H4 (cell line): ENCODE measurements around the gene MOB3B. TPM values are rescaled to one million over a fixed set of nuclear protein-coding genes. Genes with fewer than 3 reads are reported as not detected.

Experiments
- DNase-seq: peaks from one replicate; pipeline ENCODE4 v3.0.0-alpha.2; 2015; ENCODE audit warnings: low spot score
- total RNA-seq: library from RNA; depleted of rRNA; stranded (reverse); fragments of >200 nt; shearing (Covaris generic); gene quantifications from 2 replicates; pipeline ENCODE4 v1.2.3, GENCODE V29; 2014; rRNA removed

The MOB3B gene
- 0.10 and 0.39 TPM in 2 replicates for total RNA-seq

DNA sequence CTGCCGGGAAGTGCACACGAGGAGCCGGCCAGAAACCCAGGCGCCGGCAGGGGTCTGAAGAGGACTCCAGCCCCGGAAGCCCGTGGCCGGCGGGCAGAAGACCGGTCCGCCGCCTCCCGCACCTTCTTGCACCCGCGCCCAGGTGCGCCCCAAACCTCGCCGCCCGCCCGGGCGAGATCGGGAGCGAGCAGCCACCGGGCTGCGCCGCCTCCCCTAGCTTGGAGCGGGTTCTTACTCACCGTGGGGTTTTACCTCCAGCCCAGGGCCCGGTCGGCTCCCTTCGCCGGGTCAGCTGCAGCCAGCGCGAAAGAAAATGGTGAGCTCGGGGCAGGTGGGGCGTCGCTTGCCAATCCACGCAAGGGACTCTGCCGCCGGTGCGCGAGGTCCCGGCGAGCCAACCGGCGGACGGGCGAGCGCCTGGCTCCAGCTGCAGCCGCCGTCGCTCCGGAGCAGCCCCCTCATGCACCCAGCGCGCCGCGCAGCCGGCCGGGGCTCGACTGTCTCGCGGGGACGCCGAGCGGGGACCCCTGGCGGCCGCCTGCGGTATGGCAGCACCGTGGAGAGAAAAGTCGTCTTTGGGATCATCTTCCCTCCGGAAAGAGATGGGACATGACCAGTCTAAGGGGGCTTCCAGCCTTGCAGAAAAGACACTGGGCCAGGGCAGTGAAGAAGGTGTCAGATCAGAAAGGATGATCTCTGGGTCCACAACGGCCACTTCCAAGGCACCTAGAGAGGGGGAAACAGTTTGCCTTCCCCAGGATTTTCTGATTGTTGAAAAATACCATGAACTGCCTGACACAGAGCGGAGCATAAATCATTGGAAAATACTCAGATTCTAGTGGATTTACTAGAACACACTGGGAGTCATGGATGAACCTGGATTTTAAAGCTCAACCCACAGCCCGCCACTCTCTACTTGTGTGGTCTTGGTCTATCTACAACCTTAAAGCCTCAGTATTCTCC is at the start of gene MOB3B:
Gene MOB3B (minus strand): TSS at position 499 of the 963 bp plus-strand sequence. CDS start 74,264 bp downstream, outside the sequence.
- no peak for DNase-seq

GRCh38 chr9:27573634-27574590 is 44.3 kb upstream of the MOB3B start:
- peak; percentile 98 for DNase-seq

DNA sequence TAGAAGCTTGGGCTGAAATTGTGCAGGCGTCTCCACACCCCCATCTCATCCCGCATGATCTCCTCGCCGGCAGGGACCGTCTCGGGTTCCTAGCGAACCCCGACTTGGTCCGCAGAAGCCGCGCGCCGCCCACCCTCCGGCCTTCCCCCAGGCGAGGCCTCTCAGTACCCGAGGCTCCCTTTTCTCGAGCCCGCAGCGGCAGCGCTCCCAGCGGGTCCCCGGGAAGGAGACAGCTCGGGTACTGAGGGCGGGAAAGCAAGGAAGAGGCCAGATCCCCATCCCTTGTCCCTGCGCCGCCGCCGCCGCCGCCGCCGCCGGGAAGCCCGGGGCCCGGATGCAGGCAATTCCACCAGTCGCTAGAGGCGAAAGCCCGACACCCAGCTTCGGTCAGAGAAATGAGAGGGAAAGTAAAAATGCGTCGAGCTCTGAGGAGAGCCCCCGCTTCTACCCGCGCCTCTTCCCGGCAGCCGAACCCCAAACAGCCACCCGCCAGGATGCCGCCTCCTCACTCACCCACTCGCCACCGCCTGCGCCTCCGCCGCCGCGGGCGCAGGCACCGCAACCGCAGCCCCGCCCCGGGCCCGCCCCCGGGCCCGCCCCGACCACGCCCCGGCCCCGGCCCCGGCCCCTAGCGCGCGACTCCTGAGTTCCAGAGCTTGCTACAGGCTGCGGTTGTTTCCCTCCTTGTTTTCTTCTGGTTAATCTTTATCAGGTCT is 43.5 kb upstream of the MOB3B start, which contains the start of gene C9orf72:
Gene C9orf72 (minus strand): TSS at position 564 of the 716 bp plus-strand sequence. CDS start 6,361 bp downstream, outside the sequence.
- DNase-seq, result peak; percentile 14

DNA sequence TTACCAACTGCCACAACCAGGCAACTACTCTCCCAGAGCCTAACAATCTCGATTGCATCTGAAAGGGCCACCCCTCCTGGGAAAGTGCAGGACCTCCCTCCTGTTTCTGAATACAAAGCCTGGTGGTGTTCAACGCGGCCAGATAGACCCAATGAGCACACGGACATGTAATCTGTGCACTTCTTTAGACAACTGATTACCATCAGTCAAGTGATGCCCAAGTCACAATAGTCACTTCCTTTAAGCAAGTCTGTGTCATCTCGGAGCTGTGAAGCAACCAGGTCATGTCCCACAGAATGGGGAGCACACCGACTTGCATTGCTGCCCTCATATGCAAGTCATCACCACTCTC is 42.9 kb upstream of the MOB3B start:
- peak; percentile 14 for DNase-seq

- DNase-seq, result no peak
These were observed 42.4 kb upstream of the MOB3B start for GRCh38 chr9:27572061-27572460.

DNA sequence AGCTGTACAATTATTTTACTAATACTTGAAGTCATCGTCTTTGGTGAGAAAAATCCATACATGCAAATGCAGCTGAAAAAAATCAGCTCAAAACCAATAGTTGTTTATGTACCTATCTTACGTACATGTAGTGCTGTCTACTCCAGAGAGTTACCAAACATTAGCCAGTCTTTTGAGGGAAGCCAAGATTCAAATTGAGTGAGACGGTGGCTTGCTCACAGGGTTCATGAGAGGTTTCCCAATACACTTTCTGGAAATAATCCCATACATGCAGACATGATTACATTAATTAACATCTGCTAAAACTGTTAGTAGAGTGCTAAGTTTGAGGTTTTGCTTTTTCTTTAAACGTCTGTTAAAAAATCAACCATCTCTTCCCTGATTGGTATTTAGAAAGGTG is 41.4 kb upstream of the MOB3B start:
- no peak for DNase-seq

GRCh38 chr9:27569406-27569805 is 39.8 kb upstream of the MOB3B start:
- no peak for DNase-seq

GRCh38 chr9:27566118-27566517 is 36.5 kb upstream of the MOB3B start:
- DNase-seq, result no peak

GRCh38 chr9:27565696-27566095 is 36.1 kb upstream of the MOB3B start:
- DNase-seq, result no peak

DNA sequence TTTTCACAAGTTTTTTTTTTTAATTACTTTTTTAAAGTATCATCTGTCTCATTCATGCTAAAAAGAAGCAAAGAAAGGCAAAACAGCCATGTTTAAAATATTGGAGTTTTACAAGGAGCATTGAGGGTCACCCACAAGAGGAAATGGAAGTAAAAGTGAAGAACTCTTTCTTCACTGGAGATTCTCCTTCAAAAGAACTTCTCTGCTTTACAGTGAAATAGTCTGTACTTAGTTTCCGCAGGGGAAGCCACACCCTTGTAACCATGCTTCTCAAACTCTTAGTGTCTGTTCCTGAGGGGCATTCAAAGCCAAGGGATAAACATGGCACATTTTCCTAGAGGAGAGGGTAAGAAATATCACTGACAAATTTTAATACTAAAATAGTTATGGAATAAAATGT is 35.1 kb upstream of the MOB3B start:
- no peak for DNase-seq

GRCh38 chr9:27563738-27564430 is 34.3 kb upstream of the MOB3B start:
- no peak for DNase-seq

- no peak for DNase-seq
These were observed 32.1 kb upstream of the MOB3B start for GRCh38 chr9:27561685-27562084.

DNA sequence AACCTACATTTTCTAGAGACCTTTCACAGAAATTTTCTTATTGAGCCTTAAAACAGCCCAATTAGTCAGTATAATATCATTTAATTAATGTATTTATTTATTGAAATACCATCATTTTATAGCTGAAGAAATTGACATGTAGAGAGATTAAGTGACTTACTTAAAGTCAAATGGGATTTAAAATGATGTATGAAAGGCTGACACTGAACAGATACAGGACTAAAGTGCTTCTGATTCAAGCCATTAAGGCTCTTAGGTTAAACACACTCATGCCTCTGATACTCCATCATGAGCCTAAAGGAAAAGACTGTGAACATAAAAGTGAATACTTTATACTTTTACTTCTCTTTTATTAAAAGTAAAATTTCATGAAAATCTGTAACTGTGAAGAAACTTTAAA is 30.8 kb upstream of the MOB3B start:
- no peak for DNase-seq

DNA sequence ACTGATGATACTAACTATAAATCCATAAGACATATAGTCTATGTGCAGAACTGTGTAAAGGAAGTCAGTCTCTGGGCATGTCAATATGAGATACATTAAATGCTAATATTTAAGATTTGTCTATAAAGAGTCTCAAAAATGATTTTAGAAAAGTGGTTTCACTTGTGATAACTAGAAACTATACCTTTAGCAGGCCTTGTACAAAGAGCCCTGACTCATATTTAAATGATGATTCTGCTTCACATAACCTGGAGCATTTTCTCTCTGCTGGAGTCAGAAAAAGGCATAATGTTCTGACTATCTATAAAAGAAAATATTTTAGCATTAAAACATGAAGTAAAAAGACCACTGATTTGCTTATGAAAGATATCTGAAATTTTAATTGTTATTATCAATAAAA is 28.7 kb upstream of the MOB3B start:
- no peak for DNase-seq

DNA sequence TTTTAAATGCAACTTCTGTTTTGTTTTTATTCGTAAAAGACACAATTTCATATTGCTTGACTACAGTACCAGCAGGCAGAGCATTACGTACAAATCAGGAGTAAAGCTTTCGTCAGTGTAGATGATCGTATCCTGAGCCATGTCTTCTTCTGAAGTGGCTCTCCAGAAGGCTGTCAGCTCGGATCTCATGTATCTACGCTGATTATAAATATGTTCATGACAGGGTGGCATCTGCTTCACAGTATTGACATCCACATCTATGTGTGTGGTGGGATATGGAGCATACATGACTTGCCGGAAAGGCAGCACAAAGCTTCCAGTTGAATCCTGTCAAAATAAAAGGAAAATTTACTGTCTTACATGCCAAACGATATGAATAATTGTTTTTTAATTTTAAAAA is 26.9 kb upstream of the MOB3B start:
- DNase-seq, result no peak

GRCh38 chr9:27554712-27555111 is 25.1 kb upstream of the MOB3B start:
- DNase-seq, result no peak

DNA sequence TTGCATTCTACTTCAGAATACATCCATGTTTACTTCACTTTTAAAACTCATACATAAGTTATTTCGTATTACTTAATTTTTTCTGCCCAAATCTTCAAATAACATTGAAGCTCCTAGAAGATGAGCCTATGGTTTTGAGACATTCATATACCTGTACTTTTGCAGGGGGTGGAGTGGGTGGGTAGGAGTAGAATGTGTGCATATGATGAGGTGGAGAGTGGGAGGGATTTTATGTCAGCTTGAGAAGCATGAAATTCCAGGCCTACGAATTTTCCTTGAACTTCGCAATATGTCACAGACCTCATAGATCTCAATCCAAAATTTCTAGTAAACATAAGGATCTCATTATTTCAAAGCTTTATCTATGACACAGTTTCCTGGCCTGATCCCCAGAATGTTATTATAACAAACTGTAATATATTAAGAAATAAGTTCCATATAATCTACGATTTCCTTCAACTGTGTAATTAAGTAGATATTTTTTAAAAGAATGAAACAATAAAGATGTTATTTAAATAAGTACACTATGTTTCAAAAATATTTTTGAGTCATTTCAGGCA is 19.7 kb upstream of the MOB3B start:
- no peak for DNase-seq

GRCh38 chr9:27548055-27548741 is 18.6 kb upstream of the MOB3B start:
- DNase-seq, result peak; percentile 11

DNA sequence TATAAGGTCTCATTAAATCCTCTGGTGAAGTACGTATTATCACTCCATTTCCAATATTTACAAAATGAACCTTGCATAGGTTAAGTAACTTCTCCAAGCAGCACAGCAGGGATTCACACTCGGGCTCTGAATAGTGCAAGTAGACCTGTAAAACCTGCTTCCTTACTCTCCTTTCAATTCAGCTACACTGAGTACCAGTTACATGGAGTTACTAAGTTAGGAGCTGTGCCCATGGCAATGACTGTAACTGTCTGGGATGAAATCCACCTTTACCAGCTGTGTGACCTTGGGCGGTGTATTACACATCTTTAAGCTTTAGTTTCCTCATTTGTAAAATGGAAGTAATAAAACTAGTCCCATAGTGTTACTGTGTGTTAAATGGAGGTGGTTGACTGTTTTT is 15.9 kb upstream of the MOB3B start:
- DNase-seq, result no peak

- DNase-seq, result no peak
These were observed 12.9 kb upstream of the MOB3B start for GRCh38 chr9:27542508-27542907.
